ENCODE data around the gene GATA5.

Gene GATA5

DNA sequence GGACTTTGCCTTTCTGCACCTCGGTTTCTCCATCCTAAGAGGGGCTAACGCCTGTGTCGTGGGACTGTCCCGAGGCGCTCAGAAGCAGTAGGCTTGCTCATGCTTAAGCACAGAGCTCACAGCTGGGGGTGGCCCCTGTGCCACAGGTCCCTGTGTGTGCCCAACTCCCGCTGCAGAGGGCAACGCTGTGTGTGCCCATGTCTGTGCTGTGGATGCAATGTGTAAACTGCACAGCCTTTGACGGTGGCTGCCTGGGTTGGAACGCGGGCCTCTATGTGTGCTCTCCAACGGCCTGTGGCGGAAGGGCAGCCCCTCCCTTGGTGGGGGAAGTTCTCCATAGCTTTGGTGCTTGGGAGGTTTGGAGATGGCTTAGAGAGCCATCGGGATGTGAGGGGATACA lies 10.7 kb upstream of the GATA5 start:
- DNase-seq = no peak

DNA sequence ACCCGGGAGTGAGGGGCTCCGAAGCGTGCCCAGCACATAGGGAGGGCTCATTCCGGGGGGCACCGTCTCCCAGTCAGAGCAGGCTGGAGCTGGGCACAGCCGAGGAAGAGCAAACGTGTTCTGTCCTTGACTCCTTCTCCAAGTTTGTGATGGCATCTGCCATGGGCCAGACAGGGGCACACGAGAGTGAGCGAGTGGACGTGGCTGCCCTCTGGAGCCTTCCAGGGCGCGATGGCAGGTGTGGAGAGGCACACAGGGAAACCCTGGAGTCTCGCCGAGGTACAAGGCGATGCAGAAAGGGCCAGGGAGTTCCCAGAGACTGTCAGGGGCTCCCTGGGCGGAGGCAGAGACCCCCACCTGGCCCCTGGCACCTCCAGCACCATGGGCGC lies 9.9 kb upstream of the GATA5 start:
- DNase-seq = no peak

DNA sequence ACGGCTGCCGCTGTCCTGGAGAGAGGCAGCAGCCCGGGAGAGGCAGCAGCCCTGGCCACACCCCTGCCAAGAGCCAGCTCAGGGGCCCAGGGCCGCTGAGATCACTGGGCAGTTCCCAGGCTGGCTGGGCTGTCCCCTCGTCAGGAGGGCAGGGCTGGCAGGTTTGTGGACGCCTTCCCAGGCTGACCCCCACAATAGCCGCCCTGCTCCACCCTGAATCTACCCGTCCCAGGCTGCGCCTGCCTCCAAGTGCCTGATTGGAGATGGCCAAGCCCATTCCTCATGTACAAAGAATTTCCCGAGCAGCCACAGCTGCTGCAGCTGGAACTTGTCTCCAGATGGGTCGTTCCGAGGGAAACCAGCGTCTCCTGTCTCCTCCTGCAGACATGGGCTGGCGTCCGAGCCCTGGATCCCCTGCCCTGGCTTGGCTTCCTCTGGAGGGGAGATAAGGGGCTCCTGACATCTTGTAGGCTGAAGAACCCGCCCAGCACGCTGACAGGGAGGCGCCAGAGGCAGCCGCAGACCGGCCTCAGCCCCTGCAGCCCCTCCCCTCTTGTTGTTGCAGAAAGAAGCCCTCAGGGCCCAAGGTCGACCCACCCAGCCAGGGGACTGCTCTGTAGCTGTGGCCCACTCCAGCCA lies 9.4 kb upstream of the GATA5 start:
- DNase-seq = no peak

DNA sequence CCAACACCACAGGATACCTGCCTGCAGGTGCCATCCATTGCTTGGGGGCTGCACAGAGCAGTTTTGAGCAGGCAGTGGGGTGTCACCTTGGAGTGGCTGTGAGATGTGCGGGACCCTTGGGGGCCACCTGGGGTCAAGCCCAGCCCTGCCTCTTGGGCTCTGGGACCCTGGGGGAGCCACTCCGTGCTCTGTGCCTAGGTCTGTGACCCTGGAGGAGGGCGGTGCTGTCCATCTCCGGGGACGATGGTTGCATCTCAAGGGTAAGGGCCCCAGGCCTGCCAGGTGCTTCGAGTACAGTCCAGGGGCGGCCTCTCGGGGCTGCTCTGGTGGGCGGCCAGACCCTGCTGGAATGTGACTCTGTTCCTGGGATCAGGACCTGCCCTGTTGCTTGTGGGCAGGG lies 8.7 kb upstream of the GATA5 start:
- no peak for DNase-seq

DNA sequence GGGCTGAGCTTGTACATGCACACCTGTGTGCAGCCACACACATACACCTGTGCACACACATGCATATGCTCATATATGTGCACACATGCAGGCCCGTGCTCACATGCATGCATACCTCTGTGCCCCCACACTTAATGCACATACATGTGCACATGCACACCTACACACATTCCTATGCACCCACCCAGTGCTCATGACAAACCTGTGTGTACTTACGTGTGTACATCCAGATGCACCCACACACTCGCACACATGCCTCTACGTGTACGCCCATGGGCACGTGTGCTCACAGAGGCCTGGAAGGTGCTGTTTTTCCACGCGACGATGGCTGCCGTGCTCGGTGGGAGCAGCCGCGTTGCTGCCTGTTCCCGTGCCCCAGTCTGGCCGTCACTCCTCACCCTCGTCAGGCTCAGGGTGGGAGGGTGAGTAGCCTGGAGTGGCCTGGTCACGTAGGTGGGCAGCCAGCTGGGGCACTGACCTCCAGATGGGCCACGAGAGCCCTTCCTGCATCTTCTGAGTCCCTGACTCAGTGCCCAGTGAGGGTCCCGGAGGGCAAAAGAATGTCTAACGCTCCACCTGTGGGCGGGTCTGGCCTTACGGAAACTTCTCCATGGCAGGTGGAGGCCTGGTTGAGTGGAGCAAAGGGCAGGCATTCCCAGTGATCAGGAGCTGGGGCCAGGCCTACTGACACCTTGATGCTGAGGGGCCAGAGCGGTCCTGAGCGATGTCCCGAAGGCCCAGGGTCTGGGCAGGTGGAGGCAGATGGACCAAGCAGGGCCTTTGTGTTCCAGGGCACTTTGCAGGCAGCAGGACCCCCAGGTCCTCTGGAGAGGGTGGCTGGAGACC lies 8.0 kb upstream of the GATA5 start:
- DNase-seq = no peak

DNA sequence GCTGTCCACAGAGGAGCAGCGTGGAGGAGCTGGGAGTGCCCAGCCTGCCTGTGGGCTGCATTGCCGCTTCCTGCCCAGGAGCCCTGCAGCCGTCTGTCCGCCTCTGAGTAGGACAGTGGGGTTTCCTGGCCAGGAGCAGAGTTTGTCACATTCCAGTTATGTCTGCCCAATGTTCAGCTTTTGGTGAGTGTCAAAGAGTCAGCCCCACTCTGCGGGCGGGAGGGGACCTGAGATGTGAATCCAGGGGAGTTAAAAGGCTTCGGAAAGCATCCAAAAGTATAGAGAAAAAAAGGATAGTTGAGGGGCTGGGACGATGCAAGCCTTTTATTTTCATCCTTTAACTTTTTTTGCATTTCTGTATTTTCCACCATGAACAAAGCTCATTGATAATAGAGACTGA lies 7.2 kb upstream of the GATA5 start:
- DNase-seq = no peak

DNA sequence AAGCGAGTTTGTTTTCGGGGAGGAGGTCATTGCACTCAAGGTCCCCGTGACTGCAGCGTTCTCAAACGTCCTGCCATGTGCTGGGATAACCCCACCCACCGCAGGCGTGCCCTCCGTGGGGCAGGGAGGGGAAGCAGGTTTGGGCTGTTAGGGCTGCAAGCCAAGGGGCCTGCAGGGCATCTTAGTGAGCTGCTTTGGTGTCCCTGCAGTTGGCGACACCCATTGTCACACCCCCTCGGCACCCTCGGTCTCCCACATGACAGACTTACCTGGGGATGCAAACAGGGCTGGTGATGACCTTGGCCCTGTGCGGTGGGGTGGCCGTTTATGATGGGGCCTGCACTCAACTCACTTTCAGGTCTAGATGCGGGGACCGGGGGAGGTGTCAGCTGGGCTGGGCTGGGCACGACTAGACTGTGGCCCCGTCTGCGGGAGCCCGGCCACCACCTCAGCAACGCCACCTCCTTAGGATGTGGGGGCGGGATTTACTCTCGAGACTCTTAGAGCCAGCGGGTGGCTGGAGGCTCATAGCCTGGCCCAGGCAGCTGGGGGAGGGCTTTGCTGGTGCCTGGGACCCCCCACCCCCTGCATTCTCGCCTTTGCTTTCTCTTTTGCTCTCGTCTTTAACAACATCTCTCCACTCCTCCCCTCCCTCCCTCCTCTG lies 6.5 kb upstream of the GATA5 start:
- no peak for DNase-seq

DNA sequence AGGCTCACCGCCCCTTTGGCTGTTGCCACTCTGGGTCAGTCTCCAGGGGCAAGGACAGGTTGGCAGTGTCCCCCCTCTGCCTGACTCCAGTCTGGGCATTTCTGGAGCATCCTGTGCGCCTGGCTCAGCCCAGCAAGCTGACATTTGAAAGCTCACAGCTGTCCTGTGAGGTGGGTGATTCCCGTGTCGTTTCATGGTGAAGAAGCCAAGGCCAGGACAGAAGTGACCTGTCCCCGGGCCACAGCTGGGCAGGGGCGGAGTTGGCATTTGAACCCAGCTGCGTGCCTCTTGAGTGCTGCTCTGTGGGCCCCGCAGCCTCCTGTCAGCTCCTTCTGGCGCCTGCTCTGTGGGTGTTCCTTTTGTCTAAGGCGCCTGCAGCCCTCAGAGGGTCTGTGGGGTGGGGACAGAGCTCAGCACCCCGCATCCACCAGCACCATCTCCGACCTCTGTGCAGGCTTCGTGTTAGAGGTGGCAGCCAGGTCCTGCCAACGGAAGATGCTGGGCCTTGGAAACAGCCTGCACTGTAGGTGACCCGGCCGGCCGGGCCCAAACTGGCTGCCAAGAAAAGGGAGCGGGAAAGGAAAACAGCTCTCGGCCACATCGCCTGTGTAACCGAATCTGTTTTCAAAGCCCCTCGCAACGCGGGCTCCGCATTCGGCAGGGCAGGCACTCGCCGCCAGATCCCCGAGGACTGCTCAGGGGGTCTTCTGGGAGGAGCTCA lies 5.8 kb upstream of the GATA5 start:
- DNase-seq = no peak

DNA sequence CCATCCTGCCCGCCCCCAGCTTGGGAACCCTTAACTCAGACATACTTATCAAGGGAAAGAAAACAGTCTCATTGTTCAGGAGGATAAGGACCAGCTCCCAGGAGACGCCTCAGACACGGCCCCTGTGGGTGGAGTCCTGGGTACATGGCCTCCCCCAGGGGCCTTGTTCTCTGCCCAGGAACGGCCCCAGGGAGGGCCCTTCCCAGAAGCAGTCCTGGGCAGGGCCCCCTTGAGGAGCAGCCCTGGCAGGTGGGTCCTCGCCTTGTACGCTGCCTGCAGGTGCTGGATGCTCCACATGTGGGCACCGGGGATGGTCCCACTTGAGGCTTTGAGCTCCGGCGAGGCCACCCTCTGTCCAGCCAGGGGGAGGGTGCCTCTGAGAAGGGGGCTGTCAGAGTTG lies 4.5 kb upstream of the GATA5 start:
- no peak for DNase-seq

DNA sequence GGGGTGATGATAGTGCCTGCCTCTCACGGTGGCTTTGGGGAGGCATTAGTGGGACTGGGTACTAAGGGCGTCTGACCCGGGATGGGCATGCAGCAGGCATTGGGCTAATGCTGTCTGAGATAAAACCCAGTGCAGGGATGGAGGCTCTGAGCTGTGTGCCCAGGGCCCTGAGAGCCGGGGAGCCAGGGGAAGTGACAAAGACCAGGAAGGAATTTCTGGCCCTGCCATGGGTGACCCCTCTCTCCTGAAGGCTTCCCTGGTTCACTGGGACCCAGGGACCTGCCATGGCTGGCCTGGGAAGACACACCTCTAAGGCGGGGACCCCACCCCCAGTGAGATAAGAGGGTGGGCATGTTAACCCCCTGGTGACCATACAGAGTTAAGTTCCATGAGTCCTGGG lies 3.9 kb upstream of the GATA5 start:
- no peak for DNase-seq

DNA sequence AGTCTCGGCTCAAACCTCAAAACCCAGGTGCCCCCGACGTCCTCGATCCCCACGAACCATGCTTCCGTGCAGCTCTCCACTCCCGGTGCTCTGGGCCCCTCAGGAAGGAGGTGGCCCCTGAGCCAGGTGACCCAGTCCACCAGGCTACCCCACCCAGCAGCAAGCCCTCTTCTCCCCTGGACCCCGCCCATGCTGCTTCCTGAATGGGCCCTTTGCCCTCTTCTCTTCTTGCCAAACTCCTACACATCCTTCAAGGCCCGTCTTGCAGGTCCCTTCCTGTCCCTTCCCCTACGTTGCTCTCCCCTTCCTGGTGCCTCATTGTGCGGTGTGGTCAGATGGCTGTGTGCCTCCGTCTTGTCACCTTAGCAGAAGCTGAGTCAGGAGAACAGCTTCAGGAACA lies 3.4 kb upstream of the GATA5 start:
- no peak for DNase-seq

DNA sequence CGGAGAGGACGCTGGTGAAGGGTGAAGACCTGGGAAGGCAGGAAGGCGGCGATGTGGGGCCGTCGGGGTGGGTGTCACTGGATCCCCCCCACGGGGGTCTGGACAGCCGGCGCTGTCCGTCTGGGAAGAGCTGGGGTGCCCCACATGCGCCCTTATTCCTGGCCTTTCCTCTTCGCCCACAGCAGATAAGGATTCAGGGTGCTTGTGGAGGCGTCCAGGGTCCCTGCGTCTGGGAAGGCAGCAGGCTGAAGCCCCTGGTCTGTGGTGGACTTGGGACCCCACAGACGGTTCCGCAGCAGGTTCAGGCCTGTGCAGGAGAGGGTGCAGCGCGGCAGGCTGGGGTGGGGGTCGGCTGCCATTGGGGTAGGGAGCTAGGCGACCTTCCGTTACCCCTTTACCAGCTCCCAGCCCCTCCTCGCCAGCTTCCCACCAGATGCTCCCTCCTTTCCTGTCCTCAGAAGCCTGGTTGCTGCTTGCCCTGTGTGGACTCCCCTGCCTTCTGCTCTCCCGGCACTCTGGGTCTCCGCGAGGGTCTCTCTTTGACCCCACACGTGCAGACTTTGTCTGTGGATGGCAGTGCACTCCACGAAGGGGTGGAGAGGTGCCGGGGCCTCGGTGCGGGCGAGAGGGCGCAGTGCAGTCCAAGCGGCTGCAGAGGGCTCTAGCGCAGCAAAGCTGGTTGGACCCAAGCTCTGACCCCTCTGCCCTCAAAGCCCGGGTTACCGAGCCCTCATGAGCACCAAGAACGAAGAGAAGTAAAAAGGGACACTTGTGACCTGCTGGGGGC lies 2.1 kb upstream of the GATA5 start:
- no peak for DNase-seq

DNA sequence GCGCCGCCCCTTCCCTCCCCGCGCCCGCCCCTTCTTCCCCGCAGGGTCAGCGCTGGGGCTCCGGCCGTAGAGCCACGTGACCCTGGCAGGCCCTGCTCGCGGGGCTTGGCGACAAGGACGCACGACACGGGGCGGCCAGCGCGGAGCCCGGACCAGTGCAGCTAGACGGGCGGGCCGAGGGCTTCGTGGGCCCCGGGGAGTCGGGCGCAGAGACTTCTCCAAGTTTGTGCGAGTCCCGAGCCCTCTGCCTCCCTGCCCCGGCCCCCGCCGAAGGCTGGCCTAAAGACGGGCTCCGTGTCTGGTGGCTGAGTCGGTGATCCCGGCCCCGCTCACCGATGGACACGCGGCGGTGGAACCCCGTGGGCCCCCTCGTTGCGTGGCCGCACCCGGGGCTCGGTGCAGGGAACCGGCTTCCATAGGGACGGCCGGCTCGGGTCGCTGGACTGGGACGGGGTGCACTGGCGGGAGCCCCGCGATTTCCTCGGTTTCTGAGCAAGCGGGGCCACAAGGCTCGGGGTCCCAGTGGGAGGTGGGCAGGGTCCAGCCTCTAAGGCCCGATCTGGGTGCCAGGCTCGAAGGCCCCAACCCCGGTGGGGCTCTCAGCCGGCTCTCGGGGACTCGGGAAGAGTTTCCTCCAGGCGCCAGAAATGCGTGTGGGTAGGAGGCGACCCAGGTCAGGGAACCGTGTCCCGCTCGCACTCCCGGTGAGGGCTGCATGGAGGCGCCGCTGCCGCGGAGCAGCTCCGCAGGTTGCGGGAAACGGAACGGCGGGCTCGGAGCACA lies 452 bp upstream of the GATA5 start:
- DNase-seq = no peak

DNA sequence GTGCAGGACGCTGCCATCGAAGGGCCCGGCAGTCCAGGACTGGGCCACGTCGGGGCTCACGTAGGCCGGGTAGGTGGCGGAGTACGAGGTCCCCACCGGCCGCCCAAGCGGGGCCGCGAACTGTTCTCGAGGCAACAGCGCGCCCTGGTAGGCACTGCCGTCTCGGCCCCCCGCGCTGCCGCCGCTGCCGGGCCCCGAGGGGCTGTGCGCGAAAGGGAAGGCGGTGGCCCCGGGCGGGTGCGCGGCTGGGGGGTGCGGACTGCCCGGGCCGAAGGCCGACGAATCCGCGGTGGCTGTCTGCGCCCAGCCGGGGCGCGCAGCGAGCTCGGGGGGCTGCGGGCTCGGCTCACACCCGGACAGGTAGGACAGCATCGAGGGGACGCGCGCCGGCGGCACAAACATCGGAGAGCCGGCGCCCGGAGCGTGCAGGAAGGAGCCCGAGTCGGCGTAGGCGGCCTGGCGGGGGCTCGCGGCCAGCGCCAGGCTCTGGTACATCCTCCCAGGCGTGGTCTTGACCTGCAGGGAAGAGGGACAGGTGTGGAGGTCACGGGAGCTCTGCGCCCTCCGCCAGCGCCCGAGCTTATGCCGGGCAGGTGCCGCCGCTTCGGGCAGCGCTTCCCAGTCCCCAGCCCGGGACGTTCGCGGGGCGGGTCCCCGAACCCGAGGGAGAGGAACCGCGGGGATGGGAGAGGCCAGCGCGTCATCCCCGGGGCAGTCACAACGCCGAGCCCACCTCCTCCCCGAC lies 596 bp downstream of the GATA5 start:
- DNase-seq = no peak

DNA sequence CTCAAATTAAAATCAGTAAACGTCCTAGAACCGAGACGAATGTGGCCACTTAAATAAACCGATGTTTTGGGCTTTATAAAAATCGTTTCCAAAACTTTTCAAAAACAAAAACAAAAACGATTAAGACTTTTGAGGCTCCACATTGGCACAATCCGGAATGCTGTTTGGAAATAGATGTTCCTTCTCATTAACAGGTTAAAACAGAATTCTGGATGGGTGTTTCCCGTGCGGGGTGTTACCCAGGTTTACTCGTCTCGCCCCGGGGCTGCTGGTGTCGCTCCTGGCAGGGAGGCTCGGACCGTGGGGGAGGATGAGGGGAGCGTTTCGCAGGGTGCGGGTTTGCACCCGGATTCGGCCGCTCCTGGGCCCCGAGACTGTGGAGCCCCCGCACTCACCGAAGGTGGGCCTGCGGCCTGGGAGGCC lies 1.2 kb downstream of the GATA5 start:
- DNase-seq = no peak

DNA sequence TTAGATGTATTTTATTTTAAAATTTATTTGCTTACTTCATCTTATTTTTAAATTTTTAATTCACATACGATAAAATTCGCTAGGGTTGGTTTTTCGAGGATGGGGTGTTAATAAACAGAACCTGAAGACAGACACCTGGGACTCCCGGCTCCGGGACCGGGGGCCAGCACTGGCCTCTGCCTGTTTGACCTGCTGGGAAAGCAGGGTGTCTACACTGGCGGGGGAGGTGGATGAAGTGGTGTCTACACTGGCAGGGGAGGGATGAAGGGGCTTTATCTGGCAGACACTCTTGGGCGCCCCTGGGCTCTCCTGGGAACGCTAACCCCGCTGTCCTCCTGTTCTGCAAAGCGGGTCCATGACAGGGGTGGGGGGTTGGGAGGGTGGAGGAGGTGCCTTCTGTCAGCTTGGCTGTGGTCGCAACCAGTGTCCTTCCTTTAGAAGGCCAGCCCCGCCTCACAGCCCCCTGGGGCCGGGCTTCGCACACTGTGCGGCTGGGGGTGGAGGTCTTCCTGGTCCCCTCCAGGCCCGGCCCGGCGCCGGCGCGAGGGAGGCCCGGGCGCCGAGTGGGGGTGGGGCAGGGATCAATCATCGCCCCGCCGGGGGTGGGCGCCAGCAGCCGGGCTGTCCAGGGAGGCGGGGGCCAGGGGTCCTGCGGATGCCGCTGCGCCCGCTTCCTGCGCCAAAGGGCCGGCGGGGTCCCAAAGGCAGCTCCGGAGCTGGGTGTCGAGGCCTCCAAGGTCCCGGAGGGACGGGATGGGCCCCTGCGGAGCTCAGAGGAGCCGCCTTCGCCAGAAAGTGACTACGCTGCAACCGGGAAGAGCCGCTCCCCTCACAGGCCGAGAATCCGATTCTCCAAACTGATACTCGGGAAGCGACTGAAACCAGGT lies 1.8 kb downstream of the GATA5 start:
- no peak for DNase-seq

DNA sequence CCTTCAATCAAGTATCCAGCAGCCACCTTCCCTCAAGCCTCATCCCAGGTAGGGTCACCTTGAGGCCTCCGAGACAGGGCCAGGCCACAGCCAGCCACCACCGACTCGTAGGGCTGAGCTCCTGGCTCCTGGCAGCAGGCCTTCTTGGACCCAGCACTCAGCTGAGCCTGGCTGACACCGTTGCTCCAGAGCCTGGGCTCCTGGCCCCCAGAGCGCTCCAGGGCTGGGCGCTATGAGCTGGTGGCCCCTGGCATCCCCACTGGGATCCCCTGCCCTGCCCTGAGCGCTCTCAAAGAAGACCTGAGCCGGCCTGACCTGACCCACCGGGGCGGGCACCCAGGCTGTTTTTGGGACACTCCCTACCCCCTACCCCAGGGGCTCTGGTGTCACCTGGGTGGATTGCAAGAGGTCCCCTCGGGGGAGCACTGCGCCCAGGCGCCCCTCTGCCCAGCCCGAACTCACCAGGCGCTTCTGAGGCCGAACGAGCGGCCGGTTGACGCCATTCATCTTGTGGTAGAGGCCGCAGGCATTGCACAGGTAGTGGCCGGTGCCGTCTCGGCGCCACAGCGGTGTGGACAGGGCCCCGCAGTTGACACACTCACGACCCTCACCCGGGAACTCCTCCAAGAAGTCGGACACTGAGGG lies 2.7 kb downstream of the GATA5 start:
- no peak for DNase-seq

DNA sequence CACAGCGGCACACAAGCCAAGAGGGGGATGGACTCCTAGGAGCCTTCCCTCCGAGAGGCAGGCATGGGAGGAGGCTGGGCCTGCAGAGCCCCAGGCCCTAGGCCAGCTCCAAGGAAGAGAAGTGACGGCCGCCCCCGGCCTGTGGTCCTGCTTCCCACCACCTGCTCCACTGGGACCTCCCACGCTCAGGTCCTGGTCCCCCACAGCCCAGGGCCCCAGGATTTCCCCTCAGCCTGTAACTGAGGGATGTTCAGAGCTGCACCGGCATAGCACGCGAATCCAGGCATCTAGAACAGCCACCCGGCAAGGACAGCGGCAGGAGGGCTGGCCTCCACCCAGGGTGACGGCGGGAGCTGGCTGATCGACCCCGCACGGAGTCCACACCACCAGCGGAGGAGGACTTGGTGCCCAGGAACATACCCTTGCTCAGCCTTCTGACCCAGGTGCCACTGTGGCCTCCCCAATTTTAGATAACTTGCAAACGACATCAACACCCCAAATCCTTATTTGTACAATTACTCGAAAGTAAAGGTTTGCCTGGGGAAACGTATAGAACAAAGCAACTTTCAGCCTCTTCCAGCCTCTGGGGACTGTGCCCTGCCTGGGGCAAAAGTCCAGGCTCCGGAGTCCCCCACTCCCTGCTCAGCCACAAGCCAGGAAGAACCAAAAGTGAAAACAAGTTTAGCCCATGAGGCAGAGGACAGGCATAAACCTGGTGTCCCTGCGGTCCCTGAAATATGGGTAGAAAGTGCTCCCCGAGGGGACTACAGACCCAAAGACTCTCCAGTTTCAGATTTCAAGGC lies 3.5 kb downstream of the GATA5 start:
- DNase-seq = no peak

DNA sequence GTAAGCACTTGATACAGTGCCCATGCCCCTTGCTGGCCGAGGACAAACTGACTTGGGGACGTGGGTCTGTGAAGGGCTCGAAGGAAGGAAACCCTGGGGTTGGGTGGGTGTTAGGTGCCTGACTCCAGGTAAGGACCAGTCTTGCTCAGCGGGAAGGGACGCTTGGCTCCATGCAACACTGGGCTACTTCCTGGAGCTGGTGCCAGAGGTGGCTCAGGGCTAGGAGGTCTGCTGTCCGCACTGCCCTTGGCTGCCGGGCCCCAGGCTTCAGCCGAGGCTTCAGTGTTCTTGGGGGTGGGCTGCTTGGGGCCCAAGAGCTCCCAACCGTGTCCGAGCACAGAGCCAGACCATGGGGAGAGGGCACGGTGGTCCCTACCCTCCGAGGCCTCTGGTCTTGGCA lies 5.3 kb downstream of the GATA5 start:
- no peak for DNase-seq

All from activated CD4-positive, alpha-beta T cell treated with anti-CD3 and anti-CD28 coated beads, Interleukin-2, amount 50 U/mL, for 1 hour (primary cell).